Hypothalamus (tissue), 51 donors: ENCODE measurements around the gene JAG1.

ENCODE experiments used
- DNase-seq, 51 donors: peaks; one replicate each; lab custom pipeline; 2025; lab: John Stamatoyannopoulos, UW

JAG1 gene

GRCh38 chr20:10701607-10702006 lies 27.8 kb upstream of the JAG1 start:
- no peak for DNase-seq

- DNase-seq: no peak
Observed at GRCh38 chr20:10699941-10700340, 26.1 kb upstream of the JAG1 start.

- DNase-seq: no peak
Observed at GRCh38 chr20:10699489-10699888, 25.7 kb upstream of the JAG1 start.

GRCh38 chr20:10696650-10697049 lies 22.9 kb upstream of the JAG1 start:
- DNase-seq: peak in 1 of 51 donors; percentile 3

- DNase-seq: no peak
Observed at GRCh38 chr20:10689385-10689784, 15.6 kb upstream of the JAG1 start.

- DNase-seq: no peak
Observed at GRCh38 chr20:10687895-10688294, 14.1 kb upstream of the JAG1 start.

GRCh38 chr20:10686356-10687133 lies 12.7 kb upstream of the JAG1 start:
- DNase-seq: no peak

- DNase-seq: no peak
Observed at GRCh38 chr20:10683537-10683936, 9.7 kb upstream of the JAG1 start.

- no peak for DNase-seq
Observed at GRCh38 chr20:10682939-10683338, 9.1 kb upstream of the JAG1 start.

GRCh38 chr20:10681494-10681893 lies 7.7 kb upstream of the JAG1 start:
- no peak for DNase-seq

- DNase-seq: no peak
Observed at GRCh38 chr20:10680571-10680970, 6.8 kb upstream of the JAG1 start.

GRCh38 chr20:10679269-10679668 lies 5.5 kb upstream of the JAG1 start:
- DNase-seq: no peak

- no peak for DNase-seq
Observed at GRCh38 chr20:10676518-10676917, 2.7 kb upstream of the JAG1 start.

GRCh38 chr20:10675450-10675848 lies 1.6 kb upstream of the JAG1 start:
- no peak for DNase-seq

GRCh38 chr20:10674684-10675449 lies 1.1 kb upstream of the JAG1 start:
- peak in 40 of 51 donors; percentile 11 to 73 (median 49) for DNase-seq

GRCh38 chr20:10673176-10673841 lies 490 bp downstream of the JAG1 start:
- DNase-seq: peak in 29 of 51 donors; percentile 26 to 78 (median 50)

- DNase-seq: peak in 28 of 51 donors; percentile 15 to 70 (median 38)
Observed at GRCh38 chr20:10672624-10673127, 1.1 kb downstream of the JAG1 start.

- peak in 11 of 51 donors; percentile 10 to 55 (median 42) for DNase-seq
Observed at GRCh38 chr20:10671919-10672623, 1.7 kb downstream of the JAG1 start.

GRCh38 chr20:10671221-10671918 lies 2.4 kb downstream of the JAG1 start:
- DNase-seq: peak in 44 of 51 donors; percentile 13 to 81 (median 52)
